ENCODE data around the gene PTPN6. TPM values are rescaled to one million over a fixed set of nuclear protein-coding genes. Genes with fewer than 3 reads are reported as not detected.

Gene PTPN6
- total and polyA plus RNA-seq, 9 donors = 4.6 to 25.3 (median 9.8) TPM

GRCh38 chr12:6963791-6964413 is 12.7 kb downstream of the PTPN6 start:
- peak overlapping the region; percentile 14 for H3K4me3 ChIP-seq
- TF ChIP-seq CTCF (IDR thresholded peaks at IDR 0.05) (no peak), POLR2A (IDR thresholded peaks at IDR 0.05) (no peak), EP300 (IDR thresholded peaks at IDR 0.05) (no peak)
- no peaks in the 10 kb centered on the region for H3K36me3 ChIP-seq
- WGBS, 3 donors = 68 to 80% (median 71%) methylated on average over 16 to 17 of the region's 17 CpGs
- H3K27me3 ChIP-seq = no peaks in the 10 kb centered on the region
- DNase-seq = peak in 4 of 5 donors; percentile 44 to 62 (median 52)
- no peaks in the 10 kb centered on the region for H3K9me3 ChIP-seq
- H3K4me1 ChIP-seq (ENCODE audit: insufficient read depth) = peaks cover 8% of the 10 kb centered on the region
- intact Hi-C loops (cut with DNase I) = loop anchor here in 3 of 4 donors (2.0 to 10.0 kb wide), 3 partner anchors 19 to 99 kb away; partner anchors contain the start of genes TPI1 (in 2 of the 3) and C12orf57 (in 1 of the 3)
- H3K27ac ChIP-seq = no peak overlapping the region

- Histone ChIP-seq H3K27me3 (no peaks in the 10 kb centered on the region), H3K36me3 (no peaks in the 10 kb centered on the region), H3K9me3 (no peaks in the 10 kb centered on the region), H3K27ac (peak overlapping the region; percentile 57 to 67), H3K4me3 (no peak overlapping the region), H3K4me1 (ENCODE audit: insufficient read depth) (peaks cover 12% of the 10 kb centered on the region)
- 63 to 73% (median 66%) methylated on average over 8 of the region's 8 CpGs for WGBS, 3 donors
- peak in 1 of 5 donors; percentile 45 for DNase-seq
- intact Hi-C loops (cut with DNase I) = loop anchor here (2.0 to 10.0 kb wide), 4 partner anchors 20 to 100 kb away; partner anchors contain the start of genes TPI1 (in 4 of the 4) and C12orf57 (in 1 of the 4)
- TF ChIP-seq EP300 (IDR thresholded peaks at IDR 0.05) = no peak
- no peak for TF ChIP-seq POLR2A (IDR thresholded peaks at IDR 0.05)
- no peak for TF ChIP-seq CTCF (IDR thresholded peaks at IDR 0.05)
These were observed 13.5 kb downstream of the PTPN6 start for GRCh38 chr12:6964605-6965025.

GRCh38 chr12:6965026-6965661 is 14.0 kb downstream of the PTPN6 start:
- H3K36me3 ChIP-seq = no peaks in the 10 kb centered on the region
- TF ChIP-seq CTCF (IDR thresholded peaks at IDR 0.05) (peak; percentile 85 to 90 (median 87)), EP300 (IDR thresholded peaks at IDR 0.05) (no peak)
- H3K4me3 ChIP-seq = no peak overlapping the region
- H3K4me1 ChIP-seq (ENCODE audit: insufficient read depth) = peaks cover 12% of the 10 kb centered on the region
- no peaks in the 10 kb centered on the region for H3K27me3 ChIP-seq
- peak overlapping the region; percentile 57 to 67 for H3K27ac ChIP-seq
- WGBS, 3 donors = 12 to 18% (median 16%) methylated on average over 12 of the region's 12 CpGs
- DNase-seq = peak; percentile 86 to 90 (median 90)
- H3K9me3 ChIP-seq = no peaks in the 10 kb centered on the region
- intact Hi-C loops (cut with DNase I) = loop anchor here (2.0 to 10.0 kb wide), 4 partner anchors 20 to 100 kb away; partner anchors contain the start of genes TPI1 (in 4 of the 4) and C12orf57 (in 1 of the 4)

GRCh38 chr12:6965714-6966113 is 14.6 kb downstream of the PTPN6 start:
- H3K27me3 ChIP-seq = no peaks in the 10 kb centered on the region
- no peaks in the 10 kb centered on the region for H3K9me3 ChIP-seq
- intact Hi-C loops (cut with DNase I) = loop anchor here (2.0 to 10.0 kb wide), 4 partner anchors 21 to 101 kb away; partner anchors contain the start of genes TPI1 (in 4 of the 4) and C12orf57 (in 1 of the 4)
- peaks cover 12% of the 10 kb centered on the region for H3K4me1 ChIP-seq (ENCODE audit: insufficient read depth)
- no peaks in the 10 kb centered on the region for H3K36me3 ChIP-seq
- TF ChIP-seq CTCF (IDR thresholded peaks at IDR 0.05) = no peak
- no peak for TF ChIP-seq EP300 (IDR thresholded peaks at IDR 0.05)
- no peak for TF ChIP-seq POLR2A (IDR thresholded peaks at IDR 0.05)
- H3K4me3 ChIP-seq = no peak overlapping the region
- peak in 1 of 5 donors; percentile 18 for DNase-seq
- WGBS, 3 donors = 70 to 80% (median 75%) methylated on average over 4 of the region's 4 CpGs
- peak overlapping the region in 1 of 2 donors; percentile 30 for H3K27ac ChIP-seq
